ENCODE measurements around the gene CHRNE.

DNA sequence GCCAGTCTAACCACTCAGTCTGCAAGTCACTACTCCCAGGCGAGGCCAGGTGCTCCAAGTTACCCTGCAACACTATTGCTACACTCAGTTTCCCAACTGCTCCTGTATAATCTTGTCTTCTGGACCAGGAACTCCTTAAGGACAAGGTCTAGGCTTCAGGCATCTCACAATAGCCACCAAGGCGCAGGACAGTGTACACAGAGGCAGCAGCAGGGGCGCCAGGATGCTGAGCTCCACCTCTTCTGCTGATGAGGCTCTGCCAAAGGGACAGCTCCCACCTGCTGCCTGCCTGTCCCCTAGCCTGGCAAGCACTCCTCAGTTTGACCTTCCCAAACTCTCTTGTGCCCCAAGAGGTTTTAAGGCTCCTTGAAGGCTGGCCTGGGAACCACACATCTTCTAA, 33.5 kb upstream of the CHRNE start:
- TF ChIP-seq, protein P1, sequence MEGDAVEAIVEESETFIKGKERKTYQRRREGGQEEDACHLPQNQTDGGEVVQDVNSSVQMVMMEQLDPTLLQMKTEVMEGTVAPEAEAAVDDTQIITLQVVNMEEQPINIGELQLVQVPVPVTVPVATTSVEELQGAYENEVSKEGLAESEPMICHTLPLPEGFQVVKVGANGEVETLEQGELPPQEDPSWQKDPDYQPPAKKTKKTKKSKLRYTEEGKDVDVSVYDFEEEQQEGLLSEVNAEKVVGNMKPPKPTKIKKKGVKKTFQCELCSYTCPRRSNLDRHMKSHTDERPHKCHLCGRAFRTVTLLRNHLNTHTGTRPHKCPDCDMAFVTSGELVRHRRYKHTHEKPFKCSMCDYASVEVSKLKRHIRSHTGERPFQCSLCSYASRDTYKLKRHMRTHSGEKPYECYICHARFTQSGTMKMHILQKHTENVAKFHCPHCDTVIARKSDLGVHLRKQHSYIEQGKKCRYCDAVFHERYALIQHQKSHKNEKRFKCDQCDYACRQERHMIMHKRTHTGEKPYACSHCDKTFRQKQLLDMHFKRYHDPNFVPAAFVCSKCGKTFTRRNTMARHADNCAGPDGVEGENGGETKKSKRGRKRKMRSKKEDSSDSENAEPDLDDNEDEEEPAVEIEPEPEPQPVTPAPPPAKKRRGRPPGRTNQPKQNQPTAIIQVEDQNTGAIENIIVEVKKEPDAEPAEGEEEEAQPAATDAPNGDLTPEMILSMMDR (conservative IDR thresholded peaks at IDR 0.05; ENCODE audit: low read length): no peak
- TF ChIP-seq EZH2phosphoT487 (IDR thresholded peaks at IDR 0.05; ENCODE audit: borderline replicate concordance, low read depth, low read length): no peak

All from OCI-LY7 (cell line).